GM21360 (cell line): ENCODE results near the gene CA10.

Experiments
- ATAC-seq: cut with Tn5 transposase; IDR thresholded peaks from one replicate; pipeline ENCODE4 v1.9.1; 2021; ENCODE audit warnings: mild to moderate bottlenecking, moderate library complexity; ENCODE audit not compliant: unreplicated experiment

CA10 gene

DNA sequence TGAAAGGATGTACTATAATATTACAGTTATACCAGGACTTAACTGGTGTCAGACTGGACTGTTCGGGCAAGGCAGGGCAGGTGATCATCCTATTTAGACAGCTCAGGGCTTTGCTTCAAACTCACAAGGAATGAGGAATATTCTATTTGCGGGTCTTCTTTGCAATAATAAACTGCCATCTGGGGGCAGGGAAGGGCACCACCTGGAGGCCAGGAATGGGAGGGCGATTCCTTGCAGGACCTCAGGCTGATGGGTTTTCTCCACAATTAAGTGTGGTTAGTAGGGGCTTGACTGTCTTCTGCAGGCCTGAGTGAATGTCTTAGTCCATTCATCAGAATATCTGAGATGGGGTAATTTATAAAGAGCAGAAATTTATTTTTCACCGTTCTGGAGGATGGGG is 424.1 kb downstream of the CA10 start:
- ATAC-seq = no peak

DNA sequence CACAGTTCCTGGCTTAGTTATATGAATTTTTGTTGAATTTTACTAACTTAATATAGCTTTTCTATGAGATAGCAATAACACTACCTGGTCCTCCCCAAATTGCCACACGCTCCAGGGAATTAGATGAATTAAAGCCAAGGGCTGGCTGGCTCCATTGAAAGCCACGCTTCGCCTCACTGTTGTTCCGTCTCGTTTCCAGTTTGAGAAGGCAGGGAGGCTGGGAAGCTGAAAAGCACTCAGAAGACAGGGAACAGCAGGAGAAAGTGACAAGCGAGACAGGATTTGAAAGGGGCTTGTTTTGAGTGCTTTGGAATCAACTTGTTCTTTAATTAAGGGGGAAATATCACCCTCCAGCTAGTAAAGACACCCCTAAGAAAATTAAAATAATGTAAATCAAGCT is 425.3 kb downstream of the CA10 start:
- no peak for ATAC-seq

DNA sequence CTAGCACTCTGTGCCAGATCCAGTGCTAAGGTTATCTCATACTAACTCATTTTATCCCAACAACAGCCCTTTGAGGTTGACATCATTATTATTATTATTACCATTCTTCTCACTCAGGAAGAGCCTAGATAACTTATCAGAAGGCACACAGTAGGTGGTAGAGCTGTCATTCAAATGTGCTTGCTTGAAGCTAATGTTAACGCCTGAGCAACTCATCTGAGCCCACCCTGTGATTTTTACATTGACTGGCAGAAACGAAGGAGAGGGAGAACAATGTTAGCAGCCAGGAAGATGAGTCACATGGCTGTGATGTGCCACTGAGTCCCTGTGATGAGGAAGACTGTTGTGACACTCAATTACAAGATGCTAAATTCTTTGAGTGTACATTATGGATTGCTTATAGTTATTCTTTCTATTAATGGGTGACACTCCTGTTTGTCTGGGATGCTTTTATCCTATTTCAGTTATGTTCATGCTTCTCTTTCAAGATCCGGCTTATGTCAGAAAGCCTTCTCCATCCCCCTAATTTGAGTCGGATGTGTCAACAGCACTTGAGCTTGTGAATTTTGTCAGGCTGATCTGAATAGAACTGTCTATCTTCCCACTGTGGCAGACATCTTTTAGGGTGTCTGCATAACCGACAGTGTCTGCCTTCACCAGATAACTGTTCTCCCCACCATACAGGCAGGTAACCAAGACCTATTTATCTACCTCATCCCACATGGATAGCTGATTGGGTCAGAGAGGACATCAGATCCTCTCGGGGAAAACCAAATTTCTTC is 426.4 kb downstream of the CA10 start:
- ATAC-seq = no peak

DNA sequence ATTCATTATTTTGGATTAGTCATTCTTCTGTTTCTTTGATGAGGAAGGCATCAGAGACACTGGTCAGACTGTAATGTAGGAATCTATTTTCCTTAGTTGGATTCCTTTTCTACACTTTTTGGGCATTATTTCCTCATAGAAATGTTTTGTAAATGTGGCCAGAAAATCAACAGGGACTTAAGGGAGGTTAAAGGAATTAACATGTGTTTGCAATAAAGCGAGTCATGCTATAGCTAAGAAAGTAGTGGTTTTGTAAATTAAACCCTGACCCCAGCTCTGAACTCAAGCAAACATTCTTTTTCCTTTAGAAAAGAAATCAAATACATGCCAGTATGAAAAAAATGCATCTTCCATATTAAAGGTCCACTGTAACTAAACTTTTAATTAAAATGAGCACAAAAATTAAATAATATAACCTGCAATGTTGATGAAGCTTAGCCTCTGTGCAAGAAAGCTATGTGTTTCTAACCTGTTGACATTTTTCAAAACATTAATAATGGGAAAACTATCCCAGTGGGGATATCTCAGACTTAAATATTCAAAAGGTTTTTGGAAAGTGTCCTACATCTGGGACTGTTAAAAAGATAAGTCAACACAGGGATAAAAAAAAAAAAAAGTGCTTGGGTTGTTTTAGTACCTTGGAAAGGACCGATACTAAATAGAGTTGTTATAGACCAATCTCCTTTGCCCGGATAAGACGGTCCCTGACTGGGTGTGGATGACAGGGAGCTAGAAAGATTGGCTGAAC is 428.0 kb downstream of the CA10 start:
- ATAC-seq = no peak

DNA sequence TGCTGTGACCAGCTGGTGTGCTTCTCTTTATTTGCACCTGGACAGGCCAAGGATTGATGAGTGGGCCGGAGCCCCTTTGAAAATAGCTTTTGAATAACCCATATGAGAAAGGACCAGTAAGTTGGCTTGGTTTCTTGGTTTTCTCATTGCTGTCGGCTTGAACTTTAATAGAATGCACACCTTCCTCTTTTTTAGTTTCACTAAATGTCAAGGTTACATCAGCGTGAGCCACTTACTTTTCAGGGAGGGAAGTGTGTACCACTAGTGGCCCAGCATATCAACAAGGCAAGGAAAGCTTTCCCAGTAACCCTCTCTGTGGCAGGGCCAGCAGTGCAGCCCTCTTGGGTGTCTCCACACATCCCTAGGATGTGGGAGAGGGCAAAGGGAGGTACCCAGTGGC is 433.3 kb downstream of the CA10 start:
- ATAC-seq = peak; percentile 72

DNA sequence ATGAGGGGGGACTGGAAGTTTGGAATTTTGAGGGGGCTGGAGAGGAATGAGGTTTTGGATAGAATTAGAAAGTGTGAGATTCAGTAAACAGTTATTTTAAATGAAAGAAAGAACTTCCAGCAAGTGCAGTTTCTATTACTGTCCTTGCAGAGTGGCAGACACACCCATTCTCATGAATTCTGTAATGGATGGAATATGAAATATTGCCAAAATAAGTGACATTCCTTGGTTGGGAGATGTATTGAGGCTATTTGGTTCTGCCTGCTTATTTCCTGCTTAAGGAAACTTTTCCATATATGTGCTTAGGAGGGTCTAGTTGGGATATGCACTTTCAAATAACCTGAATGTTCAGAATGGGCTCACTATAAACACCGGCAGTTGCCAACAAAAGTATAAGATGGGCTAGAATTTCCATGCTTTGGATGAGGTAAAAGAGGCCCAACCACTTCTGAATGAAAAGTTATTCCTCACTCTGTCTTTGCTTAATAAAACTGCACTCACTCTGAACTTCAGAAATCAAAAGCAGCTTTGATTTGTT is 434.4 kb downstream of the CA10 start:
- no peak for ATAC-seq

DNA sequence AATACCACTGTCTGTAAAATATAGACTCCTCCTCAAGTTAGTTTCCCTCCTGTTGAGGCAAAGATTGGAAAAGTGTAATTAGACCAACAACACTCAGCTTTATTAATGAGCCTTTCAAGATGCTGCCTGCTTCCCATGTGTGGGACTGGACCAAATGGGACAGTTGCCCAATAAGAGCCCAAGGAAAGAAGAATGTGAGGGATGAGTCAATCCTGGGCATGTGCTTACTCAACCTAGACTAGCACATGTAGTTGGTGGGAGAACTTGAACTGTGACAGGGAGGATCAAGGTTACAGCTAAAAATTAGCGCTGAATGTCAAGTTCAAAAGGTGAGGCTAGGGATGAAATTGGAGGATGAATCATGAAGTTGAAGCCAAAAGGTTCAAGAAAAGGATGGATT is 435.5 kb downstream of the CA10 start:
- no peak for ATAC-seq

DNA sequence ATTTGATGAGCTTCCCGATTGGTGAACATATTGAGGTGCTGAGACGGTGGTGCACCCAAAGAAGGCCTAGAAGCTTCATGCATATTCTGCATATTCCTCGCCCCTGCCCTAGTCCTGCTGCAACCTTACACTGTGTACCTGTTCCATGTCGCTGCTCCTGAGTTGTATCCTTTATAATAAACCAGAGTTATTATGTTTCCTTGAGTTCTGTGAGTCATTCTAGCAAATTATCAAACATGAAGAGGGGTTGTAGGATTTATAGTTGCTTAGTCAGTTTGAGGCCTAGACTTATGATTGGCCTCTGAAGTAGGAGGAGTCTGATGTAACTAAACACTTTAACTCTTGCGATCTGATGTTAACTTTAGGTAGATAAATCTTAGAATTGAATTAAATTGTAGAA is 436.8 kb downstream of the CA10 start:
- ATAC-seq = no peak

DNA sequence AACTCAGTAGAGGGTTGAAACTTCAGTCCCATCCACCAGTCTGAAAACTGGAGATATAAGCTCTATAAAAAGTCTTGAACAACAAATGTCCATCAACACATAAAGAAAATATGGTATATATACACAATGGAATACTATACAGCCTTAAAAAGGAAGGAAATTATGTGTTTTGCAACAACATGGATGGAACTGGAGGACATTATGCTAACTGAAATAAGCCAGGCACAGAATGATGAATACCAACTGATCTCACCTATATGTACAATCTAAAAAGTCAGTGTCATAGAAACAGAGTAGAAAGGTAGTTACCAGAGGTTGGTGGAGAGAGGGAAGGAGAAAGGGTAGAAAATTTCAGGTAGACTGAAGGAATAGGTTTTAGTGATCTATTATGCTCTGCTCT is 438.1 kb downstream of the CA10 start:
- ATAC-seq = no peak

DNA sequence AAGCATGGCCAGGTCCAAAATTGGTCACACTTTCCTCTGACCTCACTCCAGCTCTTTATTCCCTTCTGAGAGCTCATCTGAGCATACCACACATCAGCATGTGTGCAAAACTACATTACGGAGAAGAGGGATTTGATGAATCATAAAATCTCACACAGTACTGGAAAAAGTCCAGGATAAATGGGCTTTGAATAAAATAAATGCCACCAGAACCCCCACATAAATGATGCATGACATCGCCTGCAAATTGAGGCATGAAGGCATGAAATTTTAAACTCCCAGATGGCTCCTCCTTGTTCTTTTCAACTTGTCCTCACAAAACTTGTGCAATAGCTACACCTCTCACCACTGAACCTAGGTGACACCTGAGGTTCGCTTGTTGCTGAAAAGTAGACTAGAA is 439.5 kb downstream of the CA10 start:
- ATAC-seq = no peak

DNA sequence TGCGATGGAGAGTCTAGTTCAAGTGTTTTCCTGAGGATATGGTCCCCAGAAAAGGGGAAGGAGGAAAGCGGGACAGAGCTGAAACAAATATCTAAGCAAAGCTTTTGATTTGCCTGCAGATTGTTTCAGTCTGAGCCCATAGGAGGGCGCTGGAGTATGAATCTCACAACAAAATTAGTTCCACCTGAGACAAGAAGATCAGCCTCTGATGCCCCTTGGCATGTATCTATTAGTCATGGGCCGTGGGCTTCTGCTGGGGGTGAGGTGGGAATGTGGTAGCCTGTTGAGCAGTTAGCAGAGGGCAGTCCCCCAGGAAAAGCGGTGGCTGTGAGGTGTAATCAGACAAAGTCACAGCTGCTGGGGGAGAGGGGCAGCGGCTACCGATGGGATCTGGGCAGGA is 446.9 kb downstream of the CA10 start:
- no peak for ATAC-seq

DNA sequence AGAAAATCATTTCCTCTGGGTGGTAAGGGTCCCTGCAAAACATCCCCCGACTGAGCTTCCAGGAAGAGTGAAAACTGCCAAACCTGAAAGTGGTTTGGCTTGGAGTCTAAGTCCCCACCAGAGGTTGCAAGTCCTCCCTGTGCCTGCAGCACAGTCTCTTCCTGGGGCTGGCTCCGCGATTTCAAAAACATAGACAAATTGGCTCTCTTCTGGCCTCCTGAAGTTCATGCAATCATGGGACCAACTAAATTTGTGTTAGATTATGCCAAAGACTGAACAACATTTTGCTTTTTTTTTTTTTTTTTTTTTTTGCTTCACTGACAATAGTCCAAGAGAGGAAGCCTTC is 447.9 kb downstream of the CA10 start:
- ATAC-seq = no peak

DNA sequence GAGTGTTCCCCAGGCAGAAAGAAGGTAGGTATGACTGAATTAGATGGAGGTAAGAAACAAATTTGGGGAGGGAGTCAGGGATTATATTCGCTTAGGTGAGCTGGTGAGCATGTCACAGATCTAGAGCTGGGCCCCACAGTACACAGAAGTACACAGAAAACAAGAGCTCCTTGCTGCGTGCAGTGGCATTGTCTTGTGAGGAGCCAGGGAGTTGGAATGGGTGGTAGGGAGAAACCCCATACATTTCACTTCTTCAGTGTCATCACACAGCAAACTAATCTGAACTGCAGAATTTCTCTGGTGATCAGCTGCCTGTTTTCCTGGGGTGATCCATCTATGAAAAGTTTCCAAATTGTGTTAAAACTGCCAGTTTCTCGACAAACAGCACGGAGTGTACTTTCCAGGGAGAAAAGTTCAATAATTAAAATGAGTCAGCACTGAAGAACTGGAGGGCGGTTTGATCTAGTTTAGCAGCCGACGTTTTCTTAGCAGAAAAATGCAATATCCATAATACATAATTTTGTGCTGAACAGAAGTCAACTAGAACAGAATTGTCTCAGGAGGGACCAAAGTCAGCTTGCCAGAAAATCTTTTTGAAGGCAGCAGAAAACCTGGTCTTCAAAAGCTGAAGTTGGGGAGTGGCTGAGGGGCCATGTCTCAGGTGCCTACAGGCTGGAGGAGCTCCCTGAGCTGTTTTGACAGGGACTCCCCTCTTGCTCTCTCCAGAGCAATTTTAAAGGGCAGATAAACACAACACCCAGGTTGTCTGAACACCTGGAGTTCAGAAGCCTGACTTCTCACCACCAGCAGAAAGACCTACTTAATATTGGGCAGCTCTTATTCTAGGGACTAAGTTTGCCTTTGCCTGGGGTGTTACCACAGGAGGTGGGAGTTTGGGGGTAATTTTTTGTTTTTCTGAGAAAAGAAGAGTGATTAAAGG is 448.6 kb downstream of the CA10 start:
- no peak for ATAC-seq

DNA sequence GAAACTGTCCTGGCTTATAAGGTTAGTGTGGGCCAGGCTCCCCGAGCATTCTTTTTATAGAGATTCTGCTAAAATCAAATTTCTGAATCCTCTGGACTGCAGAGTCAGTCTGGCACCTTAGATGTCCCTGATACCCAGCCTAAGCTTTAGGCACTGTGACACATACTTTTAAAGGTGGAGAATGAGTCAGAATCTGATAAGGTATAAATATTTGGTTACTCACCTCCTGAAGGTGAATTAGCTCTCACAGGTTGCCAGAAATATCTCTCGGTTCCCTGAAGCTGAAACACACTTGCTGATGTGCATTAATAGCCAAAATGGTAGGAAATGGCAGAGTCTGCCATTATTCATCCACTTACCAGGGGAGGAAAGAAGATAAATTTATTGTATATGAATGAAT is 451.3 kb downstream of the CA10 start:
- no peak for ATAC-seq

DNA sequence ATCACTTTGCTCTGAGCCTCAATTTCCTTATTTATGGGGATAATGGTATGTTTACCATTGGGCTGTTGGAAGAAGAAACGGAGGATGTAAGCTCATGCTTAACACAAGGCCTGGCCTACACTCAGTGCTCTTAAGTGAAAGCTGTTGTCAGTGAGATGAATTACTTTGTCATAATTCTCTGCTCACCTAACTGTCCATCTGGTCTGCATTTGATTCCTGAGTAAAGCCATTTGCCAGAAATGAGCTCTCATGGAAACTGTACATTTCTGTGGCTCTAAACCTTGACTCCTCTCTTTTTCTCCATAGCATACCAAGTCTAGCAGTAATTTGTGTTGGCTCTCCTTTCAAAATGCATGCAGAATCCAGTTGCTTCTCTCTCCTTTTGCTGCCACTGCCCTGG is 452.4 kb downstream of the CA10 start:
- ATAC-seq = no peak

DNA sequence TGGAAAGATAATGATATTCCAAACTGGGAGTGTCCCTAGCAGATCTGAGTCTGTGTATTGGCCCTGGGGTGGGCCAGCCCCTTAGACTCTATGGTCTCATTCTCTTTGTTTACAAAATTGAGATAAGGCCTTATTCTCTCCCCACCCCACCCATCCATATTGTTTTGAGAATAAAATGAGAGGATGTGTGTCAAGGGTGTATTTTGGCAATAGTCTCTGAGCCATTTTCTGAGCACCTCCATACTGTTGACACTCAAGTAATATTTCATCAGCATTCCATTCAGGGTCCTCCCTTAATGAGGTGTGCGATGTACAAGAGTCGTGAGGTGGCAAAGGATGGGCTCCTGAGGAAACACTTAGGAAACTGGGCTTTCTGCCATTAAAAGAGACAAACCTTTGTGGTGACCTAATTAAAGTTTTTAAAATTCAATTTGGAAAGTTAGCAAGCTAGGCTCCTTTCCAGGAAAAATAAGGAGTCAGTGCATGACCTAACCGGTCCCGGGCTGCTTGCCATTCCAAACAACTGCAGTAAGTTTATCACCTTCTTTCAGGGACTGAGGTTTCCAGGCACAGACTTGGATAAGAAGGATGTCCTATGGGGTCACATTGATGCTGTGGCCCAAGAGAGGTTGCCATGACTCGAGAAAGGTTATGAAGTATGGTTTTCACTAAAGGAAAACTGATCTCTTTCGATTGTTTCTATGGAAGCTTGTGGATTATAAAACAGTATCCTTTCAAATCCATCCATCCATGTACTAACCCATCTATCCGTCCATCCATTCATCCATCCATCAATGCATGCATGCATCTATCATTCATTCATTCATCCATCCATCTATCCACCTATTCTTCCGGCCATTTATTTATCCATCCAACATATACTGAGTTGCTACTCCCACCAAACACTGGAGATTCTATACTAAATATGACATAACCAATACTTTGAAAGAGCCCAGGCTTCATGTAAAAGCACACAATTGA is 454.9 kb downstream of the CA10 start:
- no peak for ATAC-seq

DNA sequence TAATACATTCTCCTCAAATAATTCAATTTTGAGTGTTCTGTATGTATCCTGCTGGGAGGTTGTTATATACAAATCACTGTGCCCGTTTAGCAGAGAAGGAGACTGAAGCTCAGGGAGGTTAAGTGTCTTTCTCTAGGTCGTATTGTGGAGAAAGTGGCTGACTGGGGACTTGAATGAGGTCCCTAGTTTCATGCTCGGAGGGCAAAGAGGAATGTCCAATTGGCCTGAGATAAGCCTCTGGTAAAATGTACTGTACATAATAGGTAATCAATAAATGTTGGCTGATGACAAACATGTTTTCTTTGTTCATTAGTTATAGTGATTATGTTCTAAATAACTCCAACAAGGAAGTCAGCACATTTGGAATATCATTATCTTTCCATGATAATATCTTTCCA is 455.6 kb downstream of the CA10 start:
- no peak for ATAC-seq

DNA sequence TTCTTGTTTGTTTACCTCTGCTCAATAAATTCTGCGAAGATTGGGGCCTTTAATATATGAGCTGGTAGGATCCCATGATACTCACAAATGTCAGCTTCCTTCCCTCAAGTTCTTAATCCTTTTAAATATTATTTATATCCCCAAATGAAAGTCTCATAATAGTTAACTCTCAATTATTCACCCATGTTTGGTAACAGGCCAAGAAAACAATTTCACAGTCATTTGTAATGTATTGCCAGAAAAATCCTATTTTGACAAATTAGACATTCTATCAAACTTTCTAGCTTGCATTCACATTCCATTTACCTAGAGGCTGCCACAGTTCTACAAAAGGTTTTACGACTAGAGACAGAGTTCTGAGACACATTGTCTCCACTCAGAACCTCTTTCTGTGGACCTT is 457.0 kb downstream of the CA10 start:
- no peak for ATAC-seq

DNA sequence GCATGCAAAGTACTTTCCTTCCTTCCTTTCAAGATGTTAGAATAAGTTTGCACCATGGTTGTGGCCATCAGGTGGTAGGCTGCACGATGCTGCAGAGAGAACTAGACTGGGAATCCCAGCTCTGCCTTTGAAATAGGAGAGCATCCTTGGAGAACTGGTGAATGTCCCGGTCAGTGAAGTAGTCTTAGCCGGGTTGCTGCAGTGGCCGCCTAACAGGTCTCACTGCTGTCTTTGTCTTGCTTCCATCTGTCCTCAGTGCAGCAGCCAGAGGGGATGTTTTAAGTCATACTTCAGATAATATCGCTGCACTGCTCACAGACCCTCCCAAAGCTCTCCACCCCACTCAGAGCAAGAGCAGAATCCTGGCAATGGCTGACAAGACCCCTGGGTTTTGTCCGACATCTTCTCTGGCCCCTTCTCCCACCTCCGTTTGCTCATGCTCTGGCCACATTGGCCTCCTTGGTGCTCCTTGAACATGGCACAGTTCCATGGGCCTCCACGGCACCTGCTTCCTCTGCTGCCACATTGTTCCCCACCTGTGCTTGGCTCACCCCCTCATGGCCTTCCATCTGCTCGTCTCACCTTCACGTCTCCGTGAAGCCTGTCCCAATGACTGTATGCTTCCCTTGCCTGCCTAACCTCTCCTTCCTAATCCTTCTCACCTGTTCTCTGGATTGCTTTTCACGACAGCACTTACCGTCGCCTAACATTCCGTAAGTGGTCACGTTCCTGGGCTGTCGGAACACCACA is 458.3 kb downstream of the CA10 start:
- ATAC-seq = no peak
